Activated CD4-positive, alpha-beta memory T cell treated with anti-CD3 and anti-CD28 coated beads, Interleukin-2, amount 10 ng/mL, durations not matched to agents 7 days and 5 days (primary cell): ENCODE data around the gene C1QB. TPM values are rescaled to one million over a fixed set of nuclear protein-coding genes. Genes with fewer than 3 reads are reported as not detected.

Experiments used
- CTCF ChIA-PET: fragments of 350-600 bp; sonication (Branson Sonifier 250); formaldehyde crosslinking; loops from one replicate; lab custom pipeline; 2021; ENCODE audit warnings: antibody characterized with exemption, inconsistent platforms; lab: Charles Lee
- POLR2A ChIA-PET: fragments of 350-600 bp; sonication (Branson Sonifier 250); formaldehyde crosslinking; loops from one replicate; lab custom pipeline; 2021; ENCODE audit warnings: antibody characterized with exemption; lab: Charles Lee
- DNase-seq: peaks from one replicate; pipeline ENCODE4 v3.0.0-alpha.2; 2020
- H3K27ac Mint-ChIP-seq: one replicate; pipeline ENCODE4 v1.8.0; 2021; ENCODE audit warnings: mild to moderate bottlenecking, mixed read lengths
- H3K27me3 Mint-ChIP-seq: one replicate; pipeline ENCODE4 v1.8.0; 2021; ENCODE audit warnings: mixed read lengths
- H3K36me3 Mint-ChIP-seq: one replicate; pipeline ENCODE4 v1.8.0; 2021; ENCODE audit warnings: low read depth, mixed read lengths
- H3K4me1 Mint-ChIP-seq: one replicate; pipeline ENCODE4 v1.8.0; 2021; ENCODE audit warnings: mixed read lengths
- H3K4me3 Mint-ChIP-seq: one replicate; pipeline ENCODE4 v1.8.0; 2021; ENCODE audit warnings: mild to moderate bottlenecking, mixed read lengths
- H3K9me3 Mint-ChIP-seq: one replicate; pipeline ENCODE4 v1.8.0; 2021; ENCODE audit warnings: mixed read lengths
- total RNA-seq, 2 experiments: library from RNA; stranded (reverse); gene quantifications; one replicate each; pipeline ENCODE4 v1.2.3, GENCODE V29; 2021

C1QB gene
- total RNA-seq, 2 experiments from 2014 or later = not detected

DNA sequence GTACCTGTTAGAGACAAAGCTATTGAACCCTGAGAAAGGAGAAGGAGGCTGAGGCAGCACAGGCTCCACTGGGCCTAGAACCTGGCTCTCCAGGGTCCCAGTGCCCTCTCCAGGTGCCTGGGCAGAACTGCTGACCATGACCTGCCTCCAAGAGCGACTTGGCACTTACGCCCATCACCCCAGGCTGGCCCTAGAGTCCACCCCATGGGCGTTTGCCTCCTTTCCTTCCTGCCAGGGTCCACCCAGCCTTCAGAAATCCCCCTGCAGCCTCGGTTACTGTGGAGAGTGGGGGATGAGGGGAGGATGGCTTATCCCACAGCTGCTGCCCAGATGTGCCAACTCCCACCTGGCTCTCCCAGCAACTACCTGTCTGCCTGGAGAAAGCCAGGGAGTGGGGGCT, 31.3 kb upstream of the C1QB start:
- no peaks in the 10 kb centered on the region for H3K9me3 Mint-ChIP-seq
- CTCF ChIA-PET = no interaction called here

DNA sequence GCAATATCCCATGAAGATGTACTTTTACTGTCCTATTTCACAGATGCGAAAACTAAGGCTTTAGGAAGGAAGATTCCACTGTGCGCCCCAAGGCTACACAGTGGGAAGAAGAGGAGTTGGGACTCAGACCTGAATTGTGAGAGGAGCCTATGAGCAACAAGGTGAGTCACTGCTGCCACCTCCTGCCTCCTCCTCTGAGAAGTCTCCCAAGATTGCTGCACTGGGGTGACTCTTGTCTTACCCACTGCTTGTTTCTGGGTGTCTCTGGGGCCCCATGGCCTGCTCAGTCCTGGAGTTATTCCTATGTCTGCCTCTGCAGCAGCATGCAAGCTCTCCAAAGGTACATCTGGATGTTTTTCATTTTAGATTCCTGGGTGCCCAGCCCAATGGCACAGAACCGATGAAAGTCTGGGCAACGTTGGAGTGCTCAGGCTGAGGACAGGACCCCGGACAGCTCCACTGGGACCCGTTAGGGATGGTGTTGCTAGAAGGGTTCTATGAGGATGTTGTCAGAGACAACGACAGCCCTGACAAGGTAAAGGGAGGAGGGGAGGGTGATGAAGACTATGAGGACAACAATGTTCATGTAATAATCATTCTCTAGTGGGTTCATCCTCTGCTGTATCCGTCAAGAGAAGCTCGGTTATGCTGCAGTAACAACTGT, 27.6 kb upstream of the C1QB start:
- no peak for DNase-seq
- H3K27ac Mint-ChIP-seq = no peak overlapping the region
- no peaks in the 10 kb centered on the region for H3K36me3 Mint-ChIP-seq
- H3K4me3 Mint-ChIP-seq = no peak overlapping the region
- H3K27me3 Mint-ChIP-seq = peaks cover 9% of the 10 kb centered on the region
- no peaks in the 10 kb centered on the region for H3K4me1 Mint-ChIP-seq
- no peaks in the 10 kb centered on the region for H3K9me3 Mint-ChIP-seq
- CTCF ChIA-PET = no interaction called here
- POLR2A ChIA-PET = no interaction called here

More for the DNA sequence above, 31.3 kb upstream of the C1QB start:
- H3K4me1 Mint-ChIP-seq = no peaks in the 10 kb centered on the region
- DNase-seq = no peak
- no peak overlapping the region for H3K4me3 Mint-ChIP-seq
- H3K27me3 Mint-ChIP-seq = no peaks in the 10 kb centered on the region
- H3K36me3 Mint-ChIP-seq = no peaks in the 10 kb centered on the region
- H3K27ac Mint-ChIP-seq = no peak overlapping the region
- POLR2A ChIA-PET = no interaction called here

DNA sequence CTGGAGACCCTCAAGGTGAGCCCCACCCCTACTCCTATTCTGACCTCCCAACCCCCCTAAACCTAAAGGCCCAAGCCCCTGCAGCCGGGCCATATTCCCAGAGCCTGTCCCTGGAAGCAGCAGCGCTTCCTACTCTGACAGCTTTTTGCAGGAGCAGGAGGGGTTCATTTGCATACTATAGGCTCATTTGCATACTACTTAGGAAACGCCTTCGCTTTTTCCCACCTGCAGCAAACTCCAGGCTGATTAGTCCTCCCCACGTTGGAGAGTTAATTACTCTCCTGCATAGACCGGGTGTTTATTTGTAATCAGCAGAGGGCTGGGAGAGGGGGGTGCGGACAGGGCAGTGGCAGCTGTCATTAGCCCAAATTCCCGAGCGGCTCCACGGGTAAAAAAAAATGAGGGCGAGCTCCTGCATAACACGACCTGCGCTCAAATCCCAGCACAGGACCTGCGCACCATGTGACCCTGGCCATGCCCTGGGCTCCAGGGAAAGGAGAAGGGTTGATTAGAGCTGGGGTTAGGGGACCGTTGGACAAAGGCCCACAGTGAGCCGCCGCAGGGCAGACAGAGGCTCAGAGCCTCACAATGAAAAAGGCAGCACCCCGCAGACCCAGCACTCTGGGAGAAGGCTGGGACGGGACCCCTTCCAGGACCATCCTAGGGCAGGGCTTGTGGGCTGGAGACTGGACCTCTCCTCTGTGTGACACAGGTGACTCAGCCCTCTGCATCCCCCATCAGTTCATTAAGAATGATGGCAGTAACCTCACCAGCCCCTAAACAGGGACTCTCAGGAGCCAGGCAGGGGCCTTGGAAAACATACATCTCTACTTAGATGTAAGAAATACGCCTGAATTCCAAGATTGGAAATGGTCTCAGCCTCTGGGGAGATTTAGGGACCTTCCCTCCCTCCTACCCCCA, 26.5 kb upstream of the C1QB start:
- H3K4me1 Mint-ChIP-seq = no peaks in the 10 kb centered on the region
- H3K4me3 Mint-ChIP-seq = no peak overlapping the region
- ChIA-PET POLR2A (no interaction called here), CTCF (no interaction called here)
- DNase-seq = no peak
- H3K9me3 Mint-ChIP-seq = no peaks in the 10 kb centered on the region
- no peak overlapping the region for H3K27ac Mint-ChIP-seq
- peaks cover 12% of the 10 kb centered on the region for H3K27me3 Mint-ChIP-seq
- no peaks in the 10 kb centered on the region for H3K36me3 Mint-ChIP-seq

DNA sequence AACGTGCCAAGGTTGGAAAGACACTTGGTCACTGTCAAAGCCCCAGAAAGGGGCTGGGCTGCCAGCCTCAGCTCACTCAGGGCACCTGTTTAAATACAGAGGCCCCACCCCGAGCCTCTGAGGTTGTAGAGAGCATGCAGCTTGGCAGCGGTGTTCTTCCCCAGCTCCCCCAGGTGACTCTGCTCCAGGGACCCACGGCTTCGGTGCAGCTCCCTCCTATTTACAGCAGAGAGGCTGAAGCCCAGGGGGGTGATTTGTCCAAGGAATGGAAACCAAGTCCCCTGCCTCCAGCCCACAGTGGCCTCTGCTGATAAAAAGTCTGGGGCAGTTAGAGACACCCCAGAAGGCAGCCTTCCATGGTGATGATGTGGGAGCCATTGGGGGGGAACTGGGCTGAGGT, 25.7 kb upstream of the C1QB start:
- Mint-ChIP-seq H3K4me1 (no peaks in the 10 kb centered on the region), H3K9me3 (no peaks in the 10 kb centered on the region), H3K4me3 (no peak overlapping the region), H3K27me3 (peaks cover 15% of the 10 kb centered on the region), H3K27ac (no peak overlapping the region), H3K36me3 (no peaks in the 10 kb centered on the region)
- POLR2A ChIA-PET = no interaction called here
- DNase-seq = no peak
- CTCF ChIA-PET = no interaction called here

DNA sequence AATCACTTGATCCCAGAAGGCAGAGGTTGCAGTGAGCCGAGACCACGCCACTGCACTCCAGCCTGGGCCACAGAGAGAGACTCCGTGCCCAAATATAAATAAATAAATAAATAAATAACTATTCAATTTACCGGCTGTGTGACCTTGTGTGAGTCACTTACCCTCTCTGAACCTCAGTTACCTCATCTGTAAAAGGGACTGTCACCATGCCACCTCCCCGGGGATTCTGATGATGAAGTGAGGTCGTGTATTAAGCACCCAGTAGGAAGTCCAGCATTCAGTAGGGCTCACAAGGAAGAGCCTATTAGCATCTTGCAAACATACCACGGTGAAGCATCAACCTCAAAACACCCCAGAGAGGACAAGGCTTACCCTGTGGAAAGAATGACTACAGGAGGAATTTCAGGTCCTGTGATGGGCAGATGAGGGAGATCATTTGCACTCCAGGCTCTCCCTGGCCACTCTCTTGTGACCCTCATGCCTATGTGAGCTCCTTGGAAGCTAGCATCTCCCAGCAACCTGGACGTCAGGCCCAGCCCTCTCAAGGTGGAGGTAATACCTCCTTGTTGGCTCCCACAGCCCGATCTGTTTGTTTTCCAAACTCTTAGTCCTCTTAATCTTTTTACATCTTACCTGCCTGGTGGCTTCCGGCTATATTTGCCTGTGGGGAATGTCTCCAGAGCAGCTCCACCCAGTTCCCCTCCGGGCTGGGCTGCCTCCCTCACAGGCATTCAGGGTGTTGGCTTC, 24.2 kb upstream of the C1QB start:
- Mint-ChIP-seq H3K36me3 (no peaks in the 10 kb centered on the region), H3K27ac (no peak overlapping the region), H3K4me1 (no peaks in the 10 kb centered on the region), H3K27me3 (peaks cover 18% of the 10 kb centered on the region), H3K4me3 (no peak overlapping the region), H3K9me3 (no peaks in the 10 kb centered on the region)
- DNase-seq = no peak
- POLR2A ChIA-PET = no interaction called here
- CTCF ChIA-PET = no interaction called here

DNA sequence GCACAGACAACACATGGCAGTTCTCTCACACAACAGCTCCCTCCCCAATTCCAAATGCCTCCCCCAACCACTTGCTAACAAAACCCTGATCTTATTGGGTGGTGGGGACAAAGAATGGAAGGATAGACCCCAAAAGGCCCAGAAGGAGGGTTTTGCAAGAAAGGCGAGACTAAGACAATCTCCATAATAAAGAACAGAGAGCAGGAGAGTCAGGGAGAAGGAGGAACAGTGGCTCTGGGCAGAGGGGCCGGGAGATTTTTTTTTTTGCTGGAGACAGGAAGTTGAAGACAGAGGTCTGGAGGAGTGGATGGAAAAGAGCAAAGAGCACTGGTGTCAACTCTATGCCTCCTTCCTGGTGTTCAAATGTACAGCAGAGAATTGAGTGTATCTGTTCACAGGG, 23.1 kb upstream of the C1QB start:
- Mint-ChIP-seq H3K9me3 (no peaks in the 10 kb centered on the region), H3K4me3 (no peak overlapping the region), H3K36me3 (no peaks in the 10 kb centered on the region), H3K27ac (no peak overlapping the region), H3K4me1 (no peaks in the 10 kb centered on the region), H3K27me3 (peaks cover 20% of the 10 kb centered on the region)
- CTCF ChIA-PET = no interaction called here
- POLR2A ChIA-PET = no interaction called here
- no peak for DNase-seq

DNA sequence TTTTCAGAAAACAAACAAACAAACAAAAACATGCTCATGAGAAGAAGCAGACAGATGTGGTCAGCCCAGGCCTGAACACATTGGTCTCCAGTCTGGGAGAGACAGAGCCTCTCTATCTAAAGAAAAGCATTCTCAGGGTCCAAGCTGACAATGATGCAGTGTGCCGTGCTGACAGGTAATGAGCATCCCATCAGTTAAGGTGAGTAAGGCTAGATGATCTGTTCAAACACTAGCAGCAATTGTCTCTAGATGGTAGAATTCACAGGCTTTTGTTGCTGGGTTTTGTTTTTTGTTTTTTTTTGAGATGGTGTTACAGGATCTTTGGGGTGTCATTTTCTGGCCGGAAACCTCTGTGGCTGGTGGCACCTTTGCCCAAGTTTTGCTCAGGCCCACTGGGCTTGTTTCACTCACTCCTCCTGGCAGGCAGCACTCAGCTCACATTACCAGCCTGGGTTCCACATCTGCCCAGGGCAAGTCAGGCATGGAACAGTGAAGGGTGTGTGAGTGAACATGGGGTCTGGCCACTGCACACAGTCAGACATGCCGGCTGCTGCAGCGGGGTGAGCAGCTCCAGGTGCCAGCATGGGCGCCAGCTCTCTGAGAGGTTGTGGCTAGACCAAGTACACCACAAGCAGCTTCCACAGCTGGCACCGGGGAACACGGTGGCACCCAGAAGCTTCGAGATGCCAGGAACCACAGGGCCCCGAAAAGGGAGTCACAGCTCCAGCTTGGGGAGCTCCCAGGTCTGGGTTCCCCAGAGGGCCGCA, 19.2 kb upstream of the C1QB start:
- ChIA-PET POLR2A (no interaction called here), CTCF (no interaction called here)
- no peak for DNase-seq
- Mint-ChIP-seq H3K9me3 (no peaks in the 10 kb centered on the region), H3K27ac (no peak overlapping the region), H3K4me3 (no peak overlapping the region), H3K36me3 (no peaks in the 10 kb centered on the region), H3K27me3 (peaks cover 20% of the 10 kb centered on the region), H3K4me1 (no peaks in the 10 kb centered on the region)

DNA sequence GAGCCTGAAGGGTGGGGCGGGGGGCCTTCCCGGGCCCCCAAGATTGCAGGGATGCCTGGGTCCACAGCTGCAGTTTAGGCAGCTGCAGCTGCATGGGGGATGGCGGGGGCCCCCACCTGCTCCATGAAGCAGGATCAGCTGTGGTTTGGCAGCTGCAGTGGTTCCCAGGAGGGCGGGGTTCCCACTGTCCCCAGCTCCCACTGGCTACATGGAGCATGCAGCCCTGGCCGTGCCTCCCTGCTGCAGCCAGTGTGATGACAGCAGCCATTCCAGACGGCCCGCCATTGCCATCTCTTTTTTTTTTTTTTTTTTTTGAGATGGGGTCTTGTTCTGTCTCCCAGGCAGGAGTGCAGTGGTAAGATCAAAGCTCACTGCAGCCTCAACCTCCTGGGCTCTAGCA, 17.6 kb upstream of the C1QB start:
- H3K27me3 Mint-ChIP-seq = peaks cover 10% of the 10 kb centered on the region
- H3K4me3 Mint-ChIP-seq = no peak overlapping the region
- ChIA-PET CTCF (no interaction called here), POLR2A (no interaction called here)
- no peaks in the 10 kb centered on the region for H3K9me3 Mint-ChIP-seq
- no peaks in the 10 kb centered on the region for H3K4me1 Mint-ChIP-seq
- no peak for DNase-seq
- H3K27ac Mint-ChIP-seq = no peak overlapping the region
- no peaks in the 10 kb centered on the region for H3K36me3 Mint-ChIP-seq

DNA sequence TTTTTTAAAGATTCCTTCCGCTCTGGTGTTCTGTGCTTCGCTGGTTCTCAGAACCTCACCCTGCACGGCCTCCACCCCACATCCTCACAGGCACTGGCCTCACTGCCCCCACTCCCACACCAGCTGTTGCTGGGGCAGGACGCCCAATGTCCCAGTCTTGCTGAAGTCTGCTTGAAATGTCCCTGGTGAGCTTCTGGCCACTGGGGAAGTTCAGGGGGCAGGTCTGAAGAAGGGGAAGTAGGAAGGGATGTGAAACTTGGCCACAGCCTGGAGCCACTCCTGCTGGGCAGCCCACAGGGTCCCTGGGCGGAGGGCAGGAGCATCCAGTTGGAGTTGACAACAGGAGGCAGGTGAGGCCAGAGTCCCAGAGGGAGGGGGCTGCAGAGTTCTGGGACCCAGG, 16.7 kb upstream of the C1QB start, which contains the start of gene C1QA:
TSS of gene C1QA (plus strand) at position 276 of the 400 bp plus-strand sequence. CDS start 989 bp downstream, outside the sequence.
- H3K27ac Mint-ChIP-seq = no peak within 1 kb of the TSS
- no peak for DNase-seq
- POLR2A ChIA-PET = no interaction called here
- H3K4me3 Mint-ChIP-seq = no peak within 1 kb of the TSS
- no peaks in the 10 kb centered on the region for H3K36me3 Mint-ChIP-seq
- peaks cover 8% of the 10 kb centered on the region for H3K27me3 Mint-ChIP-seq
- CTCF ChIA-PET = no interaction called here
- H3K4me1 Mint-ChIP-seq = no peaks in the 10 kb centered on the region
- H3K9me3 Mint-ChIP-seq = no peaks in the 10 kb centered on the region

DNA sequence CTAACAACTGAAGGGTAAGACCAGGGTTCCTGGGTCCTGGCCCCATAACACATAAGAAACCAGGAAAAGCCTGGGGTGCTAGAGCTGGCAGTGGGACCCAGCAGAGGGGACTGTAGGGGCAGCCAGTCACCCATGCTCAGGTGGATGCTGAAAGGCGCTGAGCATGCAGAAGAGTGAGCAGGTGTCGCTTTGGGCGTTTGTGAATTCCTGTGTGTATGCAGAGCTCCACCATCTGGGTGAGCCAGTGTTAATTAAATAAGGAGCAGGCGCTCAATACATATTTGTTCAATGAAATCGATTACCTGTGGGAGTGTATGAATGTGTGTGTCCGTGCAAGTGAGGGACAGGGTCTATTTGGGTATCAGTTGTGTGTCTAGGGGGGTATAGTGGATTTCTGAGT, 16.1 kb upstream of the C1QB start:
- Mint-ChIP-seq H3K4me3 (no peak overlapping the region), H3K4me1 (no peaks in the 10 kb centered on the region), H3K27ac (no peak overlapping the region), H3K27me3 (peaks cover 5% of the 10 kb centered on the region), H3K9me3 (no peaks in the 10 kb centered on the region), H3K36me3 (no peaks in the 10 kb centered on the region)
- no peak for DNase-seq
- ChIA-PET POLR2A (no interaction called here), CTCF (no interaction called here)

DNA sequence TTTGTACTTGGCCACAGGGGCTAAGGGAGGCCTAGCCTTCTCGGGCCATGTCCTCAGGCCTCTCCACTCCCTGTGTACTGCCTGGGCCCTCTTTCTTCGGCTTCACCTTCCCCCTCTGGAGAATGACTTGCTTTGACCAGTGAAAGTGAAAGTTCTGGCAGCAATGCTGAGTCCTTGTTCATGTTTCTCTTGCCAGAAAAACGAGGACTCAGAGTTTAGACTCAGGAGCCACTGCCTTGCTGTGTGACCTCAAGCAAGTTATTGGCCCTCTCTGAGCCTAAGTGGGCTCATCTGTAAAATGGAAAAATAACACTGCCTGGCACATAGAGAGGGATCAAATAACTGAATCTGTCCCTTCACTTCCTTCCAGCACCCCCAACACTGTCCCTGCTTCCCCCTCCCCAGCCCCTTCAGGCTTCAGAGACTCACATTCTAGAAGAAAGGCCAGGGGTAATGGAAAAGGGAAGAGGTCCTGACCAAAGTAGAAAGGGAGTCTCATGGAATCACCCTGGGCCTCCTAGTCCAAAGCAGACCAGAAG, 15.1 kb upstream of the C1QB start:
- Mint-ChIP-seq H3K4me3 (no peak overlapping the region), H3K9me3 (no peaks in the 10 kb centered on the region), H3K36me3 (no peaks in the 10 kb centered on the region), H3K27me3 (peaks cover 5% of the 10 kb centered on the region), H3K4me1 (no peaks in the 10 kb centered on the region), H3K27ac (no peak overlapping the region)
- no peak for DNase-seq
- ChIA-PET POLR2A (no interaction called here), CTCF (no interaction called here)

DNA sequence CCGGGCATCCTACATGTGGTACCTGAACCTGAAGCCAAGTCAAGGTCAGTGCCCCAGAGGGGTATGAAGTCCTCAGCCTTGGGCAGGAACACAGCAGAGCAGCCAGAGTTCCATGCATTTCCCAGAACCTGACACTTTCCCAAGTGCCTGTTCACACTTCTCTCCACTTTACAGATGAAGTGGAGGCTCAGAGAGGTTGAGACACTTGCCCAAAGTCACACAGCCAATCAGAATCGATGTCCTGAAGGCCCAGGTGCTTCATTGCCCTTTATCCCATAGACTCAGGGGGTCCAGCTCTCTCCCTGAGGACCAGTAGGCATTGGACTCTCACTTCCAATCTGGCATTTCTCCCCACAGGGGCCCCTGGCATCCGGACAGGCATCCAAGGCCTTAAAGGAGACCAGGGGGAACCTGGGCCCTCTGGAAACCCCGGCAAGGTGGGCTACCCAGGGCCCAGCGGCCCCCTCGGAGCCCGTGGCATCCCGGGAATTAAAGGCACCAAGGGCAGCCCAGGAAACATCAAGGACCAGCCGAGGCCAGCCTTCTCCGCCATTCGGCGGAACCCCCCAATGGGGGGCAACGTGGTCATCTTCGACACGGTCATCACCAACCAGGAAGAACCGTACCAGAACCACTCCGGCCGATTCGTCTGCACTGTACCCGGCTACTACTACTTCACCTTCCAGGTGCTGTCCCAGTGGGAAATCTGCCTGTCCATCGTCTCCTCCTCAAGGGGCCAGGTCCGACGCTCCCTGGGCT, 14.4 kb upstream of the C1QB start:
- no peak for DNase-seq
- Mint-ChIP-seq H3K27ac (no peak overlapping the region), H3K36me3 (no peaks in the 10 kb centered on the region), H3K4me3 (no peak overlapping the region), H3K4me1 (no peaks in the 10 kb centered on the region), H3K9me3 (no peaks in the 10 kb centered on the region), H3K27me3 (peaks cover 3% of the 10 kb centered on the region)
- POLR2A ChIA-PET = no interaction called here
- CTCF ChIA-PET = no interaction called here
